GM19043 (cell line): Measurements from ENCODE around the gene MMP28.

Source experiments
- ATAC-seq: cut with Tn5 transposase; IDR thresholded peaks from one replicate; pipeline ENCODE4 v1.9.1; 2021; ENCODE audit warnings: low read depth; ENCODE audit not compliant: unreplicated experiment

The MMP28 gene, protein sequence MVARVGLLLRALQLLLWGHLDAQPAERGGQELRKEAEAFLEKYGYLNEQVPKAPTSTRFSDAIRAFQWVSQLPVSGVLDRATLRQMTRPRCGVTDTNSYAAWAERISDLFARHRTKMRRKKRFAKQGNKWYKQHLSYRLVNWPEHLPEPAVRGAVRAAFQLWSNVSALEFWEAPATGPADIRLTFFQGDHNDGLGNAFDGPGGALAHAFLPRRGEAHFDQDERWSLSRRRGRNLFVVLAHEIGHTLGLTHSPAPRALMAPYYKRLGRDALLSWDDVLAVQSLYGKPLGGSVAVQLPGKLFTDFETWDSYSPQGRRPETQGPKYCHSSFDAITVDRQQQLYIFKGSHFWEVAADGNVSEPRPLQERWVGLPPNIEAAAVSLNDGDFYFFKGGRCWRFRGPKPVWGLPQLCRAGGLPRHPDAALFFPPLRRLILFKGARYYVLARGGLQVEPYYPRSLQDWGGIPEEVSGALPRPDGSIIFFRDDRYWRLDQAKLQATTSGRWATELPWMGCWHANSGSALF

DNA sequence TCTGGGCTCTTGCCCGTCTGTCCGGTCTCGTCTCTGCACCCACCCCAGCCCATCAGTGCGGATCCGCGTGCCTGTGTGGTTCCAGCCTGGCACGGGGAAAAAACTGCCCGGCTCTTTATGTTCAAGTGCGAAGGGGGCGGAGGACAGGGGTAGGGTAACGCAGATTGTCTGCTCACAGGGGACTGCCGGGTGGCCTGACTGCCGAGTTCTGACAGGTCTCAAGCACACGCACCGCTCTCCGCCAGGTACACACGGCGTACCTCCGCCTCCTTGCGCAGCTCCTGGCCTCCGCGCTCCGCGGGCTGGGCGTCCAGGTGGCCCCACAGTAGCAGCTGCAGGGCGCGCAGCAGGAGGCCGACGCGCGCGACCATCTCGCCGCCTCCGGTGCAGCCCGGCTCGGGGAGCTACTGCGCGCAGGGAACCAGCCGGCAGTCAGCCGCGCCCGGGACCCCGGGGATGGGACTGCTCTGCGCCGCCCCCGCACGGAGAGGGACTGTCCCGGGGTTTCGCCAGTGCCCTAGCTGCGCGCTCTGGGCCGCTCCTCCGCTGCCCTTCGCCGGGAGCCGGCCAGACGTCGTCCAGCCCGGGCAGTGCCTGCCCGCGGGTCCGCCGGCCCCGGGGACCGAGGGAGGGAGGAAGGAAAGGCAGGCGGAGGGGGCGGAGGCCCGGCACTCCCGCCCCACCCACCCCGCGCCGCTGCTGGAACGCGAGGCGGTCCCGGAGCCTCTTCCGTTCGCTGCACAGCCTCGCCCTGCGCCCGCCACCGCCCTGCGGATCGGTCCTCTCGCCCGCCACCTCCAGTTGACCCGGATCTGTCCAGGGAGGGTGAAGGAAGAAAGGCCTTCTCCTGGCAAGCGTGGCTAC is at the start of gene MMP28:
Gene MMP28, minus strand, starts transcription at position 635 of the 864 bp plus-strand sequence. Its CDS starts 264 bp downstream, at position 371.
- ATAC-seq: no peak

DNA sequence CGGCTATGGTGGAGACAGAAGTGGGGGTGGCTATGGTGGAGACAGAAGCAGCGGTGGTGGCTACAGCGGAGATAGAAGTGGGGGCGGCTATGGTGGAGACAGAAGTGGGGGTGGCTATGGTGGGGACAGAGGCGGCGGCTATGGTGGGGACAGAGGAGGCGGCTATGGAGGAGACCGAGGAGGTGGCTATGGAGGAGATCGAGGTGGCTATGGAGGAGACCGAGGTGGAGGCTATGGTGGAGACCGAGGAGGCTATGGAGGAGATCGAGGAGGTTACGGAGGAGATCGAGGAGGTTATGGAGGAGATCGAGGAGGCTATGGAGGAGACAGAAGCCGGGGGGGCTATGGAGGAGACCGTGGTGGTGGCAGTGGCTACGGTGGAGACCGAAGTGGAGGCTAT is 49.1 kb upstream of the MMP28 start:
- no peak for ATAC-seq

DNA sequence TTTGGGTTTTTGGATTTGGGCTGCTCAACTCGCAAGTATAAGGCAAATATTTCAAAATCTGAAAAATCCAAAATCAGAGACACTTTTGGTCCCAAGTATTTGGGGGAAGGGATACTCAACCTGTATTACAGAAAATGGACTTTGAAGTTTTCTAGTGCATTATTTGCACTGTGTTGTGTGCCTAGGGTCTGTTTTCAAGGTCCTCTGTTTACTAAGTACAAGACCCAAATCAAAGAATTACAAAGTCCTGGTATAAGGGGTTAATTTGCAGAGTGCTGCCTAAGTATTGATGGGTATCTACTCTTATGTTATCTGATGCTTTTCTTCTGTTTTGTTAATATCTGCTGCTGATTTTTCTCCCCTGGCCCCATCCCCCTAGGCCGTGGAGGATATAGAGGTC is 48.3 kb upstream of the MMP28 start:
- no peak for ATAC-seq

DNA sequence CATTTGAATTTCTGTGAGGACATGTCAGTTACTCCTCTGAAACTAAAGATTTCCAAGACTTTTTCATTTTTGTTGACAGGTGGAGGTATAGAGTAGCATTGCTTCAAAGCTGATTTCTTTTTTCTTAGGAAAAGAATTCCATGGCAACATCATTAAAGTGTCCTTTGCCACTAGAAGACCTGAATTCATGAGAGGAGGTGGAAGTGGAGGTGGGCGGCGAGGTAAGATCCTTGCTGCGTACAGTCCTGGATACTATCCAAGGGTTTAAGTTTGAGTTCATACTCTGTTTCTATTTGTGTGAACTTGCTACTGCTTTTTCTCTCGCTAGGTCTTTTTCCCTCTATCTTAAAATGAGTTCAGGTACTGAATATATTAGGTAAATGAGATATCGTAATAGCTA is 46.8 kb upstream of the MMP28 start:
- no peak for ATAC-seq

DNA sequence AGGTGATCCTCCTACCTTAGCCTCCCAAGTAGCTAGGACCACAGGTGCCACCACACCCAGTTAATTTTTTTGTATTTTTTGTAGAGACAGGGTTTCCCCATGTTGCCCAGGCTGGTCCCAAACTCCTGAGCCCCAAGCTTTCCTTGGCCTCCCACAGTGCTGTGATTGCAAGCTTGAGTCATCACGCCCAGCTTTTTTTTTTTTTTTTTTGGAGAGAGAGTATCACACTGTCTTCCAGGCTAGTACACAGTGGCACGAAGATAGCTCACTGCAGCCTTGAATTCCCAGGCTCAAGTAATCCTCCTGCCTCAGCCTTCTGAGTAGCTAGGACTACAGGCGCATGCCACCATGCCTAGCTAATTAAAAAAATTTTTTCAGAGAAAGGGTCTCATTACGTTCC is 46.1 kb upstream of the MMP28 start:
- ATAC-seq: no peak

DNA sequence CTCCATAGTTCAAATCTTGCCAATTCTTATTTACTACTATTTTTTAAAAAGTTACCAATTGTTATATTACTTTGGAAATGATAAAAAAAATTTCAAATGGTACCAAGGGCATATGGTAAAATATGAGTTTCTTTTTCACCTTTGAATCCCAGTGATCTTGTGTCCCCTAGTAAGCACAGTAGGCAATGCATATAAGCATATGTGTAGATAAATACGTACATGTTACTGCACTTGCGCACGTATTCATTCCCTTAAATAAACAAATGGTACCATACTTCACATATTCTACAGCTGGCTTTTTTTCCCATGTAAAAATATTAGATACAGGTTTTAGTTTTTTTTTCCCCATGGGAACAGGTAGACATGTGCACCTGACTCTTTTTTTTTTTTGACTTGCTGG is 45.7 kb upstream of the MMP28 start:
- ATAC-seq: no peak

DNA sequence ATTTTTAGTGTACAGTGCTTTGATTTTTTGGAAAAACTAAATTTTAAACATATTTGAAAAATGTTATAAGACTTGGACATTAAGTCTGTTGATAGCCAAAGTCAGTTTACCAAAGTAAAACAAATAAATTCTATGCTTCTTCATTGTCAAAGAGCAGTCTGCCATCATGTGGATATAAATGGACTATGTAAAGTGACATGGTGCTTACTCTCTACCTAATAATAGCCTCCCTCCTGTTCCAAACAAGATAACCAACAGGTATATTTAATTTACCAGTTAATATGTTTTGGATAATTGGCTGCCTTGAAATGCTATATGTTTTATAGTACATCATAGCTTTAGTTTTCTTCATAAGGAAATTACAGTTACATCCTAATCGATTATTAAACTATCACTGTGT is 29.8 kb upstream of the MMP28 start:
- no peak for ATAC-seq

DNA sequence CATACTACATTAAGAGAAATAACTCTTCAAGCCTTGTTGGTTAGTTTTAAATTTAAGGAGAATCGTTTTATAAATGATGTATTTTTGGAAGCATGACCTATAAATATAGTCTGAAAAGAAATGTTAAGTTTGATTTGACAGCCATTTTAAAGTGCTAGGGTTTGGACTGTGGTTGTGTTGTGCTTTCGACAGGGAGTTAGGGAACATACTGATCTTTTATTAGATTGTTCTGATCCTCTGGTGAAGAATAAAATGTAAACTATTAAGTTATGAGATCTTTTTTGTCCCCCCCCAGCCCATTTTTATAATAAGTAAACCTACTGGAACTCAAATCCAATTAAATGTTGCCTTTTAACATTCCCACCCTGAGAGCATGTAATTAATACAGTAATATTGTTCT is 25.9 kb upstream of the MMP28 start:
- no peak for ATAC-seq

DNA sequence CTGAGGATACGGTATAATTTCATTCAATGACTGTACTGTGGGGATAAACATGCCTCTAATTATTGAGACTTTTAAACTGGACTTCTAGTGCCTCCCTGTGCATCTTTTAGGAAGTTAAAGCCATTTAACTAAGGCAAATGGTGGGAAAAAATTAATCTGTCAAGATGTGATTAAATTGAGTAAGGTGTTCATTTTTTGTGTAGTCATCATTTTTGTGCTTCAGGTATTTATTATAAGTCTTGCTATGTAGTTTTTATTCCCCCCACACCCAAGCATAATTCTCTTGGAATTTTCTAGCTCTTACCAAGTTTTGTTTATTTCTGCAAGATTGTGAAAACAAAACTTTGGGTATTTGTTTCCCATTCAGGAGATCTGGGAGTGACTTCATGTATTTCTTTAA is 24.0 kb upstream of the MMP28 start:
- no peak for ATAC-seq

DNA sequence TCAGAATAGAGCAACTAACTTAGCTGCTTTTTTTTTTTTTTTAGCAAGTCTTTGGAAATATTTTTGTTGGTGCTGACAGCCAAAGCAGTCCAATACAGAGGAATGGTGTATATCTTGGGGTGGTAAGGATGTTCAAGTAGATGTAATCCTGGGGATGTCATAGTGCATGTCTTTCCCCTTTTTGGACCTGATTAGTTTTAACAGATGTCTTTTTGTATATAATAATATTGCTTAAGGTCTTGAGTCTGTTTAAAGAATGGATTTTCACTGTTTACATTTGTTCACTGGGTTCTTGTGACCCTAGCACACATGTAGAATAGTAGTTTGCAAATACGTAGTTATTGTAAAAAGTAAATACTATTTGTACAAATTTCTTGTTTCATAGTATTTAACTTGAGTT is 21.8 kb upstream of the MMP28 start:
- no peak for ATAC-seq

DNA sequence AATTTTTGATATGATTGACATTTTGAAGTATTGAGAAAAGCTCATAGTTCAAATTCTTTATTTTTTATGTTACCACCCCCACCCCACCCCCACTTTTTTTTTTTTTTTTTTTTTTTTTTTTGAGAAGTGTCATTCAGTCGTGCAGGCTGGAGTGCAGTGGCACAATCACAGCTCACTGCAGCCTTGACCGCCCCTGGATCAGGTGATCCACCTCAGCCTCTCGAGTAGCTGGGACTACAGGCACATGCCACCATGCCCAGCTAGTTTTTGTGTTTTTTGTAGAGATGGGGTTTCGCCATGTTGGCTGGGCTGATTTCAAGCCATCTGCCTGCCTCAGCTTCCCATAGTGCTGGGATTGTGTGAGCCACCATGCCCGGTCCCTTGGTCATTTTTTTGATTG is 21.3 kb upstream of the MMP28 start:
- ATAC-seq: no peak

DNA sequence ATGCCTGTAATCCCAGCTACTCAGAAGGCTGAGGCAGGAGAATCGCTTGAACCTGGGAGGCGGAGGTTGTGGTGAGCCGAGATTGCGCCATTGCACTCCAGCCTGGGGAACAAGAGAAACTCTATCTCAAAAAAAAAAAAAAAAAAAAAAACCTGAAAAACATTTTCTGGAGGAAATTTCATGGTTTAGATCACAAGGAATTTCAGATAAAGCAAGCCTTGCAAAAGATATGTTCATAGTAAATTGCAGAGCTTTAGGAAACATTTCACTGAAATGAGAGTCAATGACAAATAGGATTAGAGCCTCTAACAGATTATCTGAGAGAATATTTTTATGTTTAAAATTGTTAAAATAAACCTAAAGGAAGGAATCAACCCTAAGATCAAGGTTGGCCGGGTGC is 17.0 kb upstream of the MMP28 start:
- no peak for ATAC-seq

DNA sequence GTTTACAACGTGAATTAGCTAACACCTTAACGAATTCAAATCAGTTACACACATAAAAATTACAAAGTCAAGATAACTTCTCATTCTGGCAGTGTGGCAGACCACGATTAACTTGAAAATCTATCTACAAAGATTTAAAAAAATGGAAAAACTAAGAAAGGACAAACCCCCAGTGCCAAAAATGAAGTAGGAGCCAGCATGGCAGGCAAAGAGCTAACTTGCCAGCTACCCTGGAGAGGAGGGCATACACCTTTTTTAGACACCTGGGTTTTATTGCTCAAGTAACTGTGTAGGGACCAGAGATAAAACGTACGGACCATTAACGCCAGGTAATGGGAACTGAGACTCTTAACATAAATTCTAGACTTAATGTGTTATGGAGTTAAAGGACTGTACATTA is 16.3 kb upstream of the MMP28 start:
- ATAC-seq: no peak

DNA sequence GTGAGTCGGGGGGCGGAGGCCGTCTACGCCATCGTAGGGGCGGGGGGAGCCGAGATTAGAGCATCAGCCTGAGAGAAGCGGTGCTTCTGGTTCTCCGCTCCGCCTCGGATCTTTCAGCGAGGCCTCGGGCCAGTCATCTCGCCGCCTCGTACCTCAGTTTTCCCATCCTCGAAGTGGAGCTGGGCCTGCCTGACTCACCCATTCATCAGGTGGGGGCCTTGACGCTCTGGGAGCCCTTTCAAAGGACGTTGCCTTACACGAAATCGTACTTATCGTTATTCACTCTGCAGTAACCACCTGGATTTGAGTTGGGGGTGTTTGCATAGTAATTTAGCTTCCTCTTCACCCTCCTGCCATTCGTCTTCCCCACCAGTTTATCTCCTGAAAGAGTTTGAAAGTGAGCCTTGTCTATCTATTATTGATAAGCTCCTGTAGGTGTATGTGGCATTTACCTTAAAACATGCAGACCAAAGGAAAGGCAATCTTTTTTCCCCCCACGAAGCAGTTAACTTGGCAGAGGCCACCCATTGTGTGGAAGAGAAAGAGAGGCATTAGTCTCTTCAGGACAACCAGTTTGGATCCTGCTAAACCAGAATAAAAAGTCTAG is 14.5 kb upstream of the MMP28 start:
- ATAC-seq: no peak

DNA sequence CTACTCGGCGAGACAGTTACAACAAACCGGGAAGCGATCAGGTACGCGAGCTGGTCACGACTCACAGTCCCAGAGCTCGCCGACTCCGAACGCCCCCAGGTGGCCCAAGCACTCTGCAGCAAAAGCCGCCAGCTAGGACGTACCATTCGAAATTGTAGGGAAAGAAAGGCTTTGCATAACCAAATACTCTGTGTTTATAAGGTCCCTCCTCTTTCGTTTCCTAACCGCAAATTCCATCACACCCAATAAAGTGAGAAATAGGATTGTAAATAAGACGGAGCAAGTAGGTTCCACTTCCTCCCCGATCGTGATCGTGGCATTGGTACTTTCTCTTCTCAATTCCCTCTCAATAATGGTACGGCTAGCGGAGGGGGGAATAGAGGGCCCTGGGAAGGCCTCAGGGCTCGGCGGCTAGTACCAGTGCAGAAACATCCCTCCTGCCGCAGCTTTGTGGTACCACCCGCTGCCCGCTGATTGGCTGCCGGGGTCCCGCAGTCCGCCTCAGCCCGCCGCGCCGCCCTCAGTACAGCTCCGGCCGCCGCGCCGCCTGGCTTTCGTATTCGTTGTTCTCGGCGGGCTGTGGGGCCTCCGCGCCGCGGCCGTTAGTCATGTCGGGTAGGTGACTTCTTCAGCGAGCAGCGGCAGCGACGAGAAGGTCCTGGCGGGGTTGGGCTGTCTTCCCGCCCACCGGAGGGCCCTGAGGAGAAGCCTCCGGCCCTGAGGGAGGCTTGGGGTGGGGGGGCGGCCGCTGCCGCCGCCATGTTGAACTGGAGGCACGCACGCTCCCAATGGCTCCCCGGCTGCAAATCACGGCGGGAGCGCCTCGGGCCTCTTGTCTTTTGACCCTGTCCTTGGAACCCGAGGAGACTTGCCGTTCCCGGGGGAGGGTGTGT is 13.8 kb upstream of the MMP28 start, which contains the start of gene TAF15:
Gene TAF15, plus strand, starts transcription at position 523 of the 893 bp plus-strand sequence. Its CDS starts 86 bp downstream, at position 609.
- peak; percentile 79 for ATAC-seq

DNA sequence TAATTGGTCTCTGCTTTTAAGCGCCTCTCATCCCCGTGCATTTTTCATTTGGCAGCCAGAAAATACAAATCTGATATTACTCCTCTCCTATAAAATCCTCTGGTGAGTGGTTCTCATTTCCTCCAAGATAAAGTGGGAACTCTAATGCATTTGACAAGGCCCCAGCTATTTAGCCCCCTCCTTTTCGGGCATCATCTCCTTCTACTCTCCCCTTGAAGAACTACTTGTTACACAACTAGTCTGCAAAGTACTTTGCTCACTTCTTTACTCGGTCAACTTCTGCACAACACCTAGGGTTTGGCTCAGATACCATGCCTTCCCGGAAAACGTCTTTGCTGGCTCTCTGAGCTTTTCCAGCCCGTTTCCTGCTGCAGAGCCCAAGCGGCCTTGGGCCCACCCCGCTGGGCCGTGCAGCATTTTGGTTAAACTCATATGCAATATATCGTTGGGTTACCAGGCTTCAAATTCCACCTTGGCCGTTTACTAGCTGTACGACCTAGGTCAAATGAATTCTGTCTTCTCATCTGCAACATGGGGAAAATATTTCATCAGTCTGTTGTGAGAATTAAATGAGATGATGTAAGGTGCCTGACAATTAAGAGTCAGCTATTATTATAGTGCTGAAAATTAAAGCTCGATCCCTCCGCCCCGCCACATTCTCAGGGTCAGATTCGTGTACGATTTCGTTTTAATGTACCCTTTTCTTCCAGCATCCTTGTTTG is 13.0 kb upstream of the MMP28 start:
- ATAC-seq: no peak

DNA sequence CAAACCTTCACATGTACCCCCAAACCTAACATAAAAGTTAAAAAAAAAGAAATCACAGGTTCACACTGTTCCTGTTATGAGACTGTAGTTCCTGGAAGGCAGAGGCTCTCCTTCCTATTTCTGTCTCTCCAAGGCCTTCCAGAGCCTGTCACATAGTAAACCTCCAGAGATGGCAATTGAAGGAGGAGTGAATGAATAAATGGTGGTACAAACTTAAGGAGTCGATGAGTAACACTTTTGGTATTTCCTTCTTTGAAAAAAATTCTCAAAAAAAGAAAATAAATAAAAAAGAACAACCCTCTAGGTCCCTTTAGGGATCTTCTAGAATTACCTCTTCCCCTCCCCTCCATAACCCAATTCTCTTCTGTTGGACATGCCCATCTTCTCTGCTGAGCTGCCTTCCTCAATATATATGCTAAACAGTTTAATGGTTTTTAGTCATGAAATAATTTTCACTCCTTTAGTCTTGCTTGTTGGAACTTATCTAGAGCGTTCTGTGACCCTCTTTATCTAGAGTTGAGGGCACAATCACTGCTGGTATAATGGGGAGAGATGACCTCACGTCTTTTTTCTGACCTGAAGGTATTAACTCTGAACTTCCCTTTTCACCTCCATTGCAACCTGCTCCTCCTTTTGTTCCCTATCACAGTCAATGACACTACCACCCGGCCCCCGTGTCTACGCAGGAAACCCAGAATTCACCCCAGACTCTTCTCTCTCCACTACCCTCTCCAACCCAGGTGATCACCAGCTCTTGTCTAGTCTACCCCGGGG is 12.1 kb upstream of the MMP28 start:
- no peak for ATAC-seq

DNA sequence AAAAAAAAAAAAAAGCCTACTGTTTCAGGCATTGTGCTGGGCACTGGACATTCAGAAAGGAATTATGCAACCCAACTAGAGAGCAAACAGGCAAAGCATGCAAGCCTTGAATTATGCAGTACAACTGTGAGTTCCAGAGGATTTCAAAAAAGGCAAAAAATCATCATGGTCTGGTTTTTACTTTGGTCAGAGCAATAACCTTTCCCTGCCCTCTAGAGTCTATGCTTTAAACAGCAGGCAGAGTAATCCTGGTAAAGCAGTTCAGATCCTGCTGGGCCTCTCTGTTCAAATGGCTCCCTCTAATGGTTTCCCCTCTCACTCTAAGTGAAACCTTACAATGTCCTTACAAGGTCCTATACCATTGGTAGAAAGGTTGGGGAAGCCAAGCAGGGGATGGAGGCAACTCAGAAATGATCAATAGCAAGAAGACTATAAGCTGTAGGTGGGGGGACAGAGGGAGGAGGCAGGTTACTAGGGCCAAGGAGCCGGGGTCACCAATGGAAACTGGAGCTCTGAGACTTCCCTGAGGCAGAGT is 9.3 kb upstream of the MMP28 start:
- no peak for ATAC-seq
